Articular chondrocyte of knee joint (primary cell): Measurements from ENCODE around the gene SCIN. TPM values are rescaled to one million over a fixed set of nuclear protein-coding genes. Genes with fewer than 3 reads are reported as not detected.

Experiments
- small RNA-seq: library from RNA; depleted of rRNA; stranded (forward); fragments of <200 nt; gene quantifications from one replicate; pipeline ENCODE3, GENCODE V24; 2012
- total RNA-seq: library from RNA; depleted of rRNA; stranded (reverse); fragments of >200 nt; gene quantifications from 2 replicates; pipeline ENCODE4 v1.2.3, GENCODE V29; 2012

Gene SCIN
- total RNA-seq = 1.6 and 3.6 TPM in 2 replicates

DNA sequence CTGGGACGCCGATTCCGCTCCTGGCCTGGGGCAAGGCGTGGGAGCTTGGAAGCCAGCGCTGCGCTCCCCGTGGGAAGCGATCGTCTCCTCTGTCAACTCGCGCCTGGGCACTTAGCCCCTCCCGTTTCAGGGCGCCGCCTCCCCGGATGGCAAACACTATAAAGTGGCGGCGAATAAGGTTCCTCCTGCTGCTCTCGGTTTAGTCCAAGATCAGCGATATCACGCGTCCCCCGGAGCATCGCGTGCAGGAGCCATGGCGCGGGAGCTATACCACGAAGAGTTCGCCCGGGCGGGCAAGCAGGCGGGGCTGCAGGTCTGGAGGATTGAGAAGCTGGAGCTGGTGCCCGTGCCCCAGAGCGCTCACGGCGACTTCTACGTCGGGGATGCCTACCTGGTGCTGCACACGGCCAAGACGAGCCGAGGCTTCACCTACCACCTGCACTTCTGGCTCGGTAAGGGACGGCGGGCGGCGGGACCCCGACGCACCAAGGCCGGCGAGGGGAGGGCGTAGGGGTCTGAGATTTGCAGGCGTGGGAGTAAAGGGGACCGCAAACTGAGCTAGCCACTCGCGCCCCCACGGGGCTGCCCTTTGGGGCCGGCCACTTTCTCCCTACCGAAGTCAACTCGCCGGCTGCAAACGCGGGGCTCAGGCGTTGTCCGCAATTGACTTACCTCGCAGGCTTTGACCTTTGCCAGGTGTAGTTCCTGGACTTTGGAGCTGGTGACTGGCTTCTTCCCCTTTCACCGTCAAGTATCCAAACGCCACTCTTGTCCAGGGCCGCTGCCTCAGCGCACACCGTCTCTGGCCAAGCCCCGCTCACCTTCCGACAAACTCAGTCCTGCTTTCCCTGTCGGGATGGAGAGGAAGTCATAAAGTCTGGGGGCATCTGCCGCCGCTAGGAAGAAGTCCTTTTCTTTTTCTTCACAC, at the start of gene SCIN:
Gene SCIN, plus strand, starts transcription at position 187 of the 928 bp plus-strand sequence. Its CDS starts 67 bp downstream, at position 254.

DNA sequence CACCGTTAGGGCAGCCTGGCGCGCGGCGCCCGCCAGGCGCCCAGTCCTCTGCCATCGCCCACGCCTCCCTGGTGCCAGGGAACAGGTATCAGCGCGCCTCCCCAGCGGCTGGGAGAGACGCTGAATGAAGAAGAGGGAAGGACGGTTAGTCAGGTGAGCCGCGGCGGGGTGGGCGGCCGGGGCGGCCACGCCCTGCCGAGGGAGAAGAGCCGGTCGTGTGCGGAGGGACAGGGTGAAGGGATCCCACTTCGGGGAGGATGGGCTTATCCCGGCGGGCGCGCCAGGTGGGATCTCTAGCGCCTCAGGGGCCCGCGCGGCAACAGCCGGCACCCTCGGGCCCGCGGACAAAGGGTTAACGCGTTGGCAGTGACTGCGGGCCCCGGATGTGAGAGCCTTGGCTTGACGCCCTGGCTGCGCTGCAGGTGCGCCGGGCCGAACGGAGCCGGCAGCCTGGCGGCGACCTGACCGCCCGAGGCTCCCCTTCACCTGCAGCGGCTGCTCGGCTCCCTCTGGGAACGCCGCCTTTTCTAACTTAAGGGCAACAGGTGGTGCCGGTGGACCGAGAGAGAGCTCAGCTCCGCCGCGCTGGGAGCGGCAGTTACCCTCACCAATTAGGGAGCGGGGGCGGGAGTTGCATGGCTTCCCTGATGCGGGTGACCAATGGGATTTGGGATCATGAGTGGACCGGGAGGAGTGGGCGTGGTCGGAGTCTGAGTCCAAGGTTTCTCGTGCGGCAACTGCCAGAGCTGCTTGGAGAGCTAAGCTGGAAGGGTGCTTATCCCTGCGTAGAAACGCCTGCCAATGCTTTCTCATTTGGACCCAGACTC, 116.6 kb downstream of the SCIN start, which contains the start of gene ARL4A:
Gene ARL4A, plus strand, starts transcription at position 743 of the 827 bp plus-strand sequence. CDS start 622 bp downstream, outside the sequence.

Small RNA genes within 50 kb of the gene (small RNA-seq; reads per million reads assigned to genes)
- gene RF00264 = not detected

Other genes with a start within 250 kb of the SCIN start
- 0.11 TPM in 1 of 2 replicates, not detected in the other for gene VWDE, start 166.9 kb upstream of the SCIN start, total RNA-seq
- gene ARL4A, start 116.9 kb downstream of the SCIN start, total RNA-seq = 11.9 and 13.8 TPM in 2 replicates